GM18511 (cell line): ENCODE measurements around the gene DYNC1H1.

Experiments
- ATAC-seq: cut with Tn5 transposase; IDR thresholded peaks from one replicate; pipeline ENCODE4 v1.9.1; 2021; ENCODE audit warnings: mild to moderate bottlenecking, moderate library complexity; ENCODE audit not compliant: unreplicated experiment

DYNC1H1 gene

GRCh38 chr14:102086972-102087761, 122.8 kb downstream of the DYNC1H1 start, which contains the start of gene HSP90AA1:
Gene HSP90AA1, minus strand, starts transcription at chr14:102087044. Its CDS starts 666 bp downstream, at chr14:102086378.
- ATAC-seq: peak; percentile 72

- no peak for ATAC-seq
Measured at GRCh38 chr14:102087762-102088011, 123.3 kb downstream of the DYNC1H1 start.

GRCh38 chr14:102088012-102088792, 123.8 kb downstream of the DYNC1H1 start:
- ATAC-seq: no peak

GRCh38 chr14:102089621-102090343, 125.4 kb downstream of the DYNC1H1 start:
- no peak for ATAC-seq

- ATAC-seq: no peak
Measured at GRCh38 chr14:102090713-102091112, 126.3 kb downstream of the DYNC1H1 start.

- no peak for ATAC-seq
Measured at GRCh38 chr14:102092806-102093205, 128.4 kb downstream of the DYNC1H1 start.

- ATAC-seq: no peak
Measured at GRCh38 chr14:102094101-102094500, 129.7 kb downstream of the DYNC1H1 start.

GRCh38 chr14:102095231-102095870, 131.0 kb downstream of the DYNC1H1 start:
- no peak for ATAC-seq

- no peak for ATAC-seq
Measured at GRCh38 chr14:102095871-102096568, 131.6 kb downstream of the DYNC1H1 start.

- ATAC-seq: no peak
Measured at GRCh38 chr14:102096569-102097188, 132.3 kb downstream of the DYNC1H1 start.

GRCh38 chr14:102097441-102098135, 133.2 kb downstream of the DYNC1H1 start:
- ATAC-seq: no peak

GRCh38 chr14:102103062-102103695, 138.8 kb downstream of the DYNC1H1 start:
- peak; percentile 77 for ATAC-seq

GRCh38 chr14:102105369-102105768, 141.0 kb downstream of the DYNC1H1 start:
- no peak for ATAC-seq
